ENCODE measurements around the gene CHAC1. TPM values are rescaled to one million over a fixed set of nuclear protein-coding genes. Genes with fewer than 3 reads are reported as not detected.

The CHAC1 gene
- total and polyA plus RNA-seq, 4 donors: 0.17 to 11.9 (median 11.6) TPM

GRCh38 chr15:40990080-40990479, 36.8 kb downstream of the CHAC1 start:
- ATAC-seq (ENCODE audit: insufficient read depth, low FRiP score): no peak
- no peak overlapping the region for H3K9ac ChIP-seq (ENCODE audit: insufficient read depth in 1 of 2, low read length in 2 of 2)
- no peak overlapping the region for H3K27ac ChIP-seq (ENCODE audit: low read depth in 1 of 2, low read length in 1 of 2)
- peaks cover 18 to 36% (median 30%) of the 10 kb centered on the region in 4 donors for H3K36me3 ChIP-seq (ENCODE audit: control insufficient read depth in 4 of 4, insufficient read depth in 4 of 4, low read length in 4 of 4)
- H3K27me3 ChIP-seq (ENCODE audit: control insufficient read depth in 3 of 3, insufficient read depth in 3 of 3, low read length in 2 of 3): no peaks in the 10 kb centered on the region
- no peak for TF ChIP-seq CTCF (IDR thresholded peaks at IDR 0.05; ENCODE audit: control extremely low read depth, extremely low read depth)
- no peak for DNase-seq
- H3K4me3 ChIP-seq: no peak overlapping the region
- H3K4me1 ChIP-seq (ENCODE audit: control insufficient read depth in 5 of 5, insufficient read depth in 5 of 5, low read length in 5 of 5): no peaks in the 10 kb centered on the region
- H3K9me3 ChIP-seq (ENCODE audit: control insufficient read depth in 4 of 4, insufficient read depth in 3 of 4, low read length in 3 of 4): no peaks in the 10 kb centered on the region

GRCh38 chr15:40990789-40991188, 37.5 kb downstream of the CHAC1 start:
- no peak for DNase-seq
- H3K9me3 ChIP-seq (ENCODE audit: control insufficient read depth in 4 of 4, insufficient read depth in 3 of 4, low read length in 3 of 4): no peaks in the 10 kb centered on the region
- WGBS, 2 donors: 0% methylated on average over 1 of the region's 1 CpG
- ATAC-seq (ENCODE audit: insufficient read depth, low FRiP score): no peak
- H3K27ac ChIP-seq (ENCODE audit: low read depth in 1 of 2, low read length in 1 of 2): no peak overlapping the region
- no peak overlapping the region for H3K4me3 ChIP-seq
- no peaks in the 10 kb centered on the region for H3K27me3 ChIP-seq (ENCODE audit: control insufficient read depth in 3 of 3, insufficient read depth in 3 of 3, low read length in 2 of 3)
- peaks cover 21 to 35% (median 27%) of the 10 kb centered on the region in 4 donors for H3K36me3 ChIP-seq (ENCODE audit: control insufficient read depth in 4 of 4, insufficient read depth in 4 of 4, low read length in 4 of 4)
- no peak overlapping the region for H3K9ac ChIP-seq (ENCODE audit: insufficient read depth in 1 of 2, low read length in 2 of 2)
- H3K4me1 ChIP-seq (ENCODE audit: control insufficient read depth in 5 of 5, insufficient read depth in 5 of 5, low read length in 5 of 5): no peaks in the 10 kb centered on the region
- TF ChIP-seq CTCF (IDR thresholded peaks at IDR 0.05; ENCODE audit: control extremely low read depth, extremely low read depth): no peak

GRCh38 chr15:40991355-40991754, 38.1 kb downstream of the CHAC1 start:
- ATAC-seq (ENCODE audit: insufficient read depth, low FRiP score): no peak
- Histone ChIP-seq H3K27ac (ENCODE audit: low read depth in 1 of 2, low read length in 1 of 2) (no peak overlapping the region), H3K4me1 (ENCODE audit: control insufficient read depth in 5 of 5, insufficient read depth in 5 of 5, low read length in 5 of 5) (no peaks in the 10 kb centered on the region), H3K9ac (ENCODE audit: insufficient read depth in 1 of 2, low read length in 2 of 2) (no peak overlapping the region), H3K4me3 (no peak overlapping the region), H3K27me3 (ENCODE audit: control insufficient read depth in 3 of 3, insufficient read depth in 3 of 3, low read length in 2 of 3) (no peaks in the 10 kb centered on the region), H3K36me3 (ENCODE audit: control insufficient read depth in 4 of 4, insufficient read depth in 4 of 4, low read length in 4 of 4) (peaks cover 20 to 34% (median 28%) of the 10 kb centered on the region in 4 donors), H3K9me3 (ENCODE audit: control insufficient read depth in 4 of 4, insufficient read depth in 3 of 4, low read length in 3 of 4) (no peaks in the 10 kb centered on the region)
- TF ChIP-seq CTCF (IDR thresholded peaks at IDR 0.05; ENCODE audit: control extremely low read depth, extremely low read depth): no peak
- no peak for DNase-seq
- WGBS, 2 donors: 99% methylated on average over 3 of the region's 3 CpGs

- Histone ChIP-seq H3K27me3 (ENCODE audit: control insufficient read depth in 3 of 3, insufficient read depth in 3 of 3, low read length in 2 of 3) (no peaks in the 10 kb centered on the region), H3K4me3 (no peak overlapping the region), H3K4me1 (ENCODE audit: control insufficient read depth in 5 of 5, insufficient read depth in 5 of 5, low read length in 5 of 5) (no peaks in the 10 kb centered on the region), H3K9ac (ENCODE audit: insufficient read depth in 1 of 2, low read length in 2 of 2) (no peak overlapping the region), H3K36me3 (ENCODE audit: control insufficient read depth in 4 of 4, insufficient read depth in 4 of 4, low read length in 4 of 4) (peaks cover 14 to 32% (median 22%) of the 10 kb centered on the region in 4 donors), H3K9me3 (ENCODE audit: control insufficient read depth in 4 of 4, insufficient read depth in 3 of 4, low read length in 3 of 4) (no peaks in the 10 kb centered on the region), H3K27ac (ENCODE audit: low read depth in 1 of 2, low read length in 1 of 2) (no peak overlapping the region)
- peak in 1 of 3 donors; percentile 30 for DNase-seq
- 49 to 75% methylated on average over 1 of the region's 1 CpG for WGBS, 2 donors
- ATAC-seq (ENCODE audit: insufficient read depth, low FRiP score): no peak
- TF ChIP-seq CTCF (IDR thresholded peaks at IDR 0.05; ENCODE audit: control extremely low read depth, extremely low read depth): no peak
Measured at GRCh38 chr15:40992241-40992741, 39.0 kb downstream of the CHAC1 start.
